ENCODE data around the gene STEAP1B. TPM values are rescaled to one million over a fixed set of nuclear protein-coding genes. Genes with fewer than 3 reads are reported as not detected.

Gene STEAP1B
- total and polyA plus RNA-seq, 2 of the 4 experiments (the other 2 are of a cell fraction) = 7.9 to 13.8 TPM

GRCh38 chr7:22442187-22442881 is 57.7 kb downstream of the STEAP1B start:
- WGBS, 2 experiments (ENCODE audit: extremely low coverage in 2 of 2, insufficient read length in 1 of 2) = 63% methylated on average over 2 of the region's 8 CpGs; no CpG with 5 or more reads in 1 of the 2 experiments
- H3K27ac ChIP-seq (ENCODE audit: insufficient read depth, low read length) = no peak overlapping the region
- ChIA-PET CTCF (interaction anchor here (0.6 kb wide), 1 partner anchor 1700 kb away, joined by 3 read pairs; no protein-coding TSS in a partner anchor), POLR2A (ENCODE audit: unreplicated experiment) (no interaction called here)
- H3K9me1 ChIP-seq (ENCODE audit: insufficient read depth, low read length) = 0 out of 2 replicates have a peak, but pooled peaks cover 3% of the 10 kb centered on the region
- H2AFZ ChIP-seq (replicated peaks; ENCODE audit: low read length, poor library complexity) = no peak overlapping the region
- no peak overlapping the region for H2AK5ac ChIP-seq (ENCODE audit: low read depth, low read length)
- H2BK20ac ChIP-seq (ENCODE audit: low read depth, low read length) = no peak overlapping the region
- H3K9ac ChIP-seq (ENCODE audit: low read depth, low read length) = no peak overlapping the region
- no peak overlapping the region for H3K18ac ChIP-seq (ENCODE audit: low read depth, low read length)
- H2BK15ac ChIP-seq (ENCODE audit: low read depth, low read length) = no peak overlapping the region
- no peak overlapping the region for H2AK9ac ChIP-seq (replicated peaks; ENCODE audit: low read depth, low read length, poor library complexity)
- no peak overlapping the region for H3K23ac ChIP-seq (ENCODE audit: low read depth, low read length)
- no peaks in the 10 kb centered on the region for H3K4me1 ChIP-seq (ENCODE audit: control insufficient read depth, insufficient read depth, low read length)
- DNase-seq = no peak
- H3K4me3 ChIP-seq (ENCODE audit: insufficient read depth, low read depth, low read length) = no peak overlapping the region
- H3K56ac ChIP-seq (ENCODE audit: extremely low read depth, insufficient read depth, low read length) = no peak overlapping the region
- no peak overlapping the region for H4K91ac ChIP-seq (ENCODE audit: insufficient read depth, low read depth, low read length)
- no peak overlapping the region for H4K8ac ChIP-seq (ENCODE audit: low read depth in 2 of 2, low read length in 2 of 2)
- H3K27me3 ChIP-seq (ENCODE audit: control insufficient read depth, insufficient read depth, low read length) = no peaks in the 10 kb centered on the region
- H3K9me3 ChIP-seq (ENCODE audit: control insufficient read depth, insufficient read depth, low read length) = no peaks in the 10 kb centered on the region; the same call in 1 of the 2 replicates
- H4K5ac ChIP-seq (ENCODE audit: low read depth, low read length) = no peak overlapping the region
- intact Hi-C loops (cut with micrococcal nuclease) (no loop called here), in situ Hi-C loops (cut with MboI; ENCODE audit: low sequenced_read_pairs) (no loop called here), dilution Hi-C loops (cut with HindIII; ENCODE audit: low sequenced_read_pairs, unreplicated experiment) (no loop called here)
- no peak overlapping the region for H3K14ac ChIP-seq (replicated peaks; ENCODE audit: low read depth, low read length)
- no peak overlapping the region for H3K4me2 ChIP-seq (ENCODE audit: low read depth, low read length)
- H3K79me1 ChIP-seq (ENCODE audit: low read depth in 1 of 2, low read length in 2 of 2) = no peaks in the 10 kb centered on the region
- ATAC-seq (ENCODE audit: low read depth) = no peak
- H4K20me1 ChIP-seq (ENCODE audit: insufficient read depth, low read length) = no peaks in the 10 kb centered on the region
- BruUV-seq (replicated peaks) = no TSS peak
- no peak overlapping the region for H2BK5ac ChIP-seq (ENCODE audit: low read depth, low read length, poor library complexity, severe bottlenecking)
- H2BK120ac ChIP-seq (ENCODE audit: low read depth, low read length) = no peak overlapping the region
- TF ChIP-seq MAFK (IDR thresholded peaks at IDR 0.05; ENCODE audit: low read depth, low read length) = no peak
- TF ChIP-seq BHLHE40 (IDR thresholded peaks at IDR 0.05; ENCODE audit: low read depth, low read length) = no peak
- TF ChIP-seq USF2 (IDR thresholded peaks at IDR 0.05; ENCODE audit: low read depth, low read length) = no peak
- TF ChIP-seq, protein P1, sequence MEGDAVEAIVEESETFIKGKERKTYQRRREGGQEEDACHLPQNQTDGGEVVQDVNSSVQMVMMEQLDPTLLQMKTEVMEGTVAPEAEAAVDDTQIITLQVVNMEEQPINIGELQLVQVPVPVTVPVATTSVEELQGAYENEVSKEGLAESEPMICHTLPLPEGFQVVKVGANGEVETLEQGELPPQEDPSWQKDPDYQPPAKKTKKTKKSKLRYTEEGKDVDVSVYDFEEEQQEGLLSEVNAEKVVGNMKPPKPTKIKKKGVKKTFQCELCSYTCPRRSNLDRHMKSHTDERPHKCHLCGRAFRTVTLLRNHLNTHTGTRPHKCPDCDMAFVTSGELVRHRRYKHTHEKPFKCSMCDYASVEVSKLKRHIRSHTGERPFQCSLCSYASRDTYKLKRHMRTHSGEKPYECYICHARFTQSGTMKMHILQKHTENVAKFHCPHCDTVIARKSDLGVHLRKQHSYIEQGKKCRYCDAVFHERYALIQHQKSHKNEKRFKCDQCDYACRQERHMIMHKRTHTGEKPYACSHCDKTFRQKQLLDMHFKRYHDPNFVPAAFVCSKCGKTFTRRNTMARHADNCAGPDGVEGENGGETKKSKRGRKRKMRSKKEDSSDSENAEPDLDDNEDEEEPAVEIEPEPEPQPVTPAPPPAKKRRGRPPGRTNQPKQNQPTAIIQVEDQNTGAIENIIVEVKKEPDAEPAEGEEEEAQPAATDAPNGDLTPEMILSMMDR (conservative IDR thresholded peaks at IDR 0.05; ENCODE audit: low read depth, low read length) = no peak
- H3K4ac ChIP-seq (ENCODE audit: low read depth, low read length) = no peak overlapping the region
- no peaks in the 10 kb centered on the region for H3K36me3 ChIP-seq (ENCODE audit: control insufficient read depth, insufficient read depth, low read length)
